ENCODE data around the gene CCSAP. TPM values are rescaled to one million over a fixed set of nuclear protein-coding genes. Genes with fewer than 3 reads are reported as not detected.

The CCSAP gene, protein sequence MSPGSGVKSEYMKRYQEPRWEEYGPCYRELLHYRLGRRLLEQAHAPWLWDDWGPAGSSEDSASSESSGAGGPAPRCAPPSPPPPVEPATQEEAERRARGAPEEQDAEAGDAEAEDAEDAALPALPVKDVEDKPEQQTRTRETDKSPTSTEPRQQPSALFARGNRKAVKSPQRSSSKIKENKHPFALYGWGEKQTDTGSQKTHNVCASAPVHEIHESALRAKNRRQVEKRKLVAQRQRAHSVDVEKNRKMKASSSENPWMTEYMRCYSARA
- total RNA-seq (ENCODE audit: low replicate concordance): 19.6 and 34.4 TPM in 2 replicates

DNA sequence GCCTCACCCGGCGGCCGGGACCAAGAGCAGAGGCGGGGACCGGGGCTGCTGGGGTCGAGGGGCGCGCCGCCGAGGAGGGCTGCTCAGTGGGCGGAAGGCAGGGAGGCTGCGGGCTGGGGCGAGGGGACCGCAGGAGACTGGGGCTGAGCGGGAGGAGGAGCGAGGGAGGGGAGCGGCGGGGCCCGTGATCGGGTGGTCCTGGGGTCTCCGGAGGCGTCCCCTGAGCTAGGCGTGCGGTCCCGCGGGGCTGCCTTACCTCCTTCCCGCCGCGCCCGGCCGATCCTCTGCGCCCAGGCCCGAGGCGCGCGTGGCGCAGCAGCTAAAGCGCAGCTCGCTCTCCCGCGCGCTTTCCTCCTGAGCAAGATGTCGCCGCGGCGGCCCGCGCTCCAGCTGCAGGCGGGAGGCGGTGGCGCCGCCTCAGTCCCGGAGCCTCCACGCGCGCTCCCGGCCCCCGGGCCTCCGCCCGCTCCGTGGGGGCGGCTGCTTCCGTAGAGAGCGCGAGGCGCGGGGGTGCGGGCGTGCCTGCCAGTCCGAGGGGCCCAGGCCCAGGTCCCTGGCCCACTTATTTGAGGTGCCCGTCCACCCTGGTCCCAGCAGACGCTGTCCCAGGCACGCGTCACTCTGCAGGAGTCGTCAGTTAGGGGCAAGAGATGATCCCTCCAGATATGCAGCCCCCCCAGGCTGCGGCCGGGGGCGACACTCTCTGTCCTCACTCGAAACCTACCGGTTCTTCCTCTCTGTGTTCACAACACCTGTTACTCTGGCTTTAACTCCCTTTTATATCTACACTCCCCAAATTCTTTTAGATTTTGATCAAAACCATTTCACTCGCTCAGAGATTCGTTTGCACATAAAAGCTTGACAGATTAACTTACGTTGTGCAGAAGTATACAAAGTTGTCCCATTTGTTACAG, at the start of gene CCSAP:
TSS of gene CCSAP (minus strand) at position 392 of the 914 bp plus-strand sequence. CDS start 582 bp downstream, outside the sequence.
- Histone ChIP-seq H3K4me3 (peak within 1 kb of the TSS; percentile 88), H3K27ac (peak within 1 kb of the TSS; percentile 83), H3F3A (ENCODE audit: low read depth) (peaks cover 34% of the 10 kb centered on the region), H2AFZ (replicated peaks) (peak within 1 kb of the TSS; percentile 75), H3K4me2 (peak within 1 kb of the TSS; percentile 95), H3K9me3 (ENCODE audit: low read depth) (no peaks in the 10 kb centered on the region), H3K79me2 (ENCODE audit: low read depth) (peaks cover 35% of the 10 kb centered on the region), H3K27me3 (peaks cover 21% of the 10 kb centered on the region), H4K20me1 (ENCODE audit: low read depth) (peaks cover 34% of the 10 kb centered on the region), H3K9ac (peak within 1 kb of the TSS; percentile 31), H3K4me1 (peaks cover 20% of the 10 kb centered on the region), H3K36me3 (no peaks in the 10 kb centered on the region)
- Mint-ChIP-seq H3K9me3 (peaks cover 5% of the 10 kb centered on the region), H3K27ac (peak within 1 kb of the TSS; percentile 26), H3K36me3 (peaks cover 2% of the 10 kb centered on the region), H3K4me3 (peak within 1 kb of the TSS; percentile 99), H3K4me1 (peaks cover 27% of the 10 kb centered on the region), H3K27me3 (ENCODE audit: insufficient read depth, low read depth) (peaks cover 13% of the 10 kb centered on the region)
- peak; percentile 74 for DNase-seq (ENCODE audit: low spot score)
- TF ChIP-seq EZH2 (IDR thresholded peaks at IDR 0.05) (no peak), EZH2phosphoT487 (IDR thresholded peaks at IDR 0.05) (peak; percentile 8)
- TF ChIP-seq, protein P1, sequence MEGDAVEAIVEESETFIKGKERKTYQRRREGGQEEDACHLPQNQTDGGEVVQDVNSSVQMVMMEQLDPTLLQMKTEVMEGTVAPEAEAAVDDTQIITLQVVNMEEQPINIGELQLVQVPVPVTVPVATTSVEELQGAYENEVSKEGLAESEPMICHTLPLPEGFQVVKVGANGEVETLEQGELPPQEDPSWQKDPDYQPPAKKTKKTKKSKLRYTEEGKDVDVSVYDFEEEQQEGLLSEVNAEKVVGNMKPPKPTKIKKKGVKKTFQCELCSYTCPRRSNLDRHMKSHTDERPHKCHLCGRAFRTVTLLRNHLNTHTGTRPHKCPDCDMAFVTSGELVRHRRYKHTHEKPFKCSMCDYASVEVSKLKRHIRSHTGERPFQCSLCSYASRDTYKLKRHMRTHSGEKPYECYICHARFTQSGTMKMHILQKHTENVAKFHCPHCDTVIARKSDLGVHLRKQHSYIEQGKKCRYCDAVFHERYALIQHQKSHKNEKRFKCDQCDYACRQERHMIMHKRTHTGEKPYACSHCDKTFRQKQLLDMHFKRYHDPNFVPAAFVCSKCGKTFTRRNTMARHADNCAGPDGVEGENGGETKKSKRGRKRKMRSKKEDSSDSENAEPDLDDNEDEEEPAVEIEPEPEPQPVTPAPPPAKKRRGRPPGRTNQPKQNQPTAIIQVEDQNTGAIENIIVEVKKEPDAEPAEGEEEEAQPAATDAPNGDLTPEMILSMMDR (IDR thresholded peaks at IDR 0.05): peak; percentile 5

DNA sequence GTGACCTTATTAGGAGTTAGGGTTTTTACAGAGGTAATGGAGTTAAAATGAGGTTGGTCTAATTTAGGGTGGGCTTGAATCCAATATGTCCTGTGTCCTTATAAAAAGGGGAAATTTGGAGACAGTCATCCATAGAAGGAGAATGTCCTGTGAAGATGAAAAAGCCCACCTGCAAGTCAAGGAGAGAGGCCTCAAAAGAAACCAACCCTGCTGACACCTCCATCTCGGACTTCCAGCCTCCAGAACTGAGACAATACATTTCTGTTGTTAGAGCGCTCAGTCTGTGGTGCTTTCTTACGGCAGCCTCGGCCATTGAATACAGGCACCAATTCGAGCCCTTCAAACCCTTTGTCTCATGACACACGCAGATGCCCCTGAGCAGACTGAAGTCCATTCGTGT, 47.3 kb upstream of the CCSAP start:
- H4K20me1 ChIP-seq (ENCODE audit: low read depth): no peaks in the 10 kb centered on the region
- no peak overlapping the region for H3K27ac ChIP-seq
- H3K27ac Mint-ChIP-seq: no peak overlapping the region
- no peaks in the 10 kb centered on the region for H3F3A ChIP-seq (ENCODE audit: low read depth)
- H2AFZ ChIP-seq (replicated peaks): no peak overlapping the region
- H3K79me2 ChIP-seq (ENCODE audit: low read depth): no peaks in the 10 kb centered on the region
- no peak overlapping the region for H3K4me3 ChIP-seq
- no peak for DNase-seq (ENCODE audit: low spot score)
- no peaks in the 10 kb centered on the region for H3K36me3 ChIP-seq
- H3K9me3 ChIP-seq (ENCODE audit: low read depth): no peaks in the 10 kb centered on the region
- H3K4me1 ChIP-seq: no peaks in the 10 kb centered on the region
- no peak overlapping the region for H3K4me3 Mint-ChIP-seq
- peaks cover 8% of the 10 kb centered on the region for H3K27me3 Mint-ChIP-seq (ENCODE audit: insufficient read depth, low read depth)
- H3K4me1 Mint-ChIP-seq: no peaks in the 10 kb centered on the region
- no peak overlapping the region for H3K9ac ChIP-seq
- no peak overlapping the region for H3K4me2 ChIP-seq
- peaks cover 2% of the 10 kb centered on the region for H3K9me3 Mint-ChIP-seq
- H3K27me3 ChIP-seq: no peaks in the 10 kb centered on the region
- TF ChIP-seq, protein P1 (IDR thresholded peaks at IDR 0.05): no peak
- no peak for TF ChIP-seq EZH2phosphoT487 (IDR thresholded peaks at IDR 0.05)
- H3K36me3 Mint-ChIP-seq: no peaks in the 10 kb centered on the region

DNA sequence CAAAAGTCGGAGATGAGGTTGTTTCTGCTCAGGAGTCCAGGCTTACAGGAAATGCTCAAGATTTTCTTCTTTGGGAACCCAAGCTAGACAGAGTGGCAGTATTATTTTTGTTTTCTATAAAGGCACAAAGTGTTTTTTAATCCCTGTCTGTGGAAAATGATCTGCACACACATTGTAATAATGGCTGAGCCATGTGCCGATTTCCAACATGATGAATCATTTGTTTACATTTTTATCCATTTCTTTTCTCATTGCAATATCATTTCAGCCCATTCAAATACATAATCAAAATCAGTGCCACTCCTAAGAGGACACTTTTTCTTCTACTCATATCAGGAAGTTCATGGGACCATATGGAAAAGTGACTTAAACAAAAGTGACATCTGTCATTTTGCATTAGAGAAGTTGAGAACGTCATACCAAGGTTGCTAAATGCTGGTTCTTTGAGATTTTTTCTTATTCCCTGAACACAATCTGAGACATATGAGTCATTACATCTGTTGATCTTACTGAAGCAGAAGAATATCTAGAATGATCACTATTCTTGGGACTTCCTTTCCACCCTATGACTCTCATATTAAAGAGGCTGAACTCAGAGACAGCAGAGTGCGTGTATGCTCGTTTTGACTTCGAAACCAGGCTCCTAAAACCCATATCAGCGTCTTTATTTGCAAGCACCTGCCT, 46.2 kb upstream of the CCSAP start:
- DNase-seq (ENCODE audit: low spot score): no peak
- no peak overlapping the region for H3K4me3 Mint-ChIP-seq
- H3K27ac ChIP-seq: no peak overlapping the region
- no peak overlapping the region for H3K4me3 ChIP-seq
- no peaks in the 10 kb centered on the region for H4K20me1 ChIP-seq (ENCODE audit: low read depth)
- no peak overlapping the region for H3K4me2 ChIP-seq
- H3K27me3 ChIP-seq: no peaks in the 10 kb centered on the region
- peaks cover 2% of the 10 kb centered on the region for H3K9me3 Mint-ChIP-seq
- H3K27me3 Mint-ChIP-seq (ENCODE audit: insufficient read depth, low read depth): peaks cover 5% of the 10 kb centered on the region
- H3F3A ChIP-seq (ENCODE audit: low read depth): no peaks in the 10 kb centered on the region
- no peaks in the 10 kb centered on the region for H3K79me2 ChIP-seq (ENCODE audit: low read depth)
- H3K27ac Mint-ChIP-seq: no peak overlapping the region
- no peak for TF ChIP-seq EZH2phosphoT487 (IDR thresholded peaks at IDR 0.05)
- TF ChIP-seq EZH2 (IDR thresholded peaks at IDR 0.05): no peak
- TF ChIP-seq, protein P1 (IDR thresholded peaks at IDR 0.05): no peak
- H3K36me3 ChIP-seq: no peaks in the 10 kb centered on the region
- no peaks in the 10 kb centered on the region for H3K9me3 ChIP-seq (ENCODE audit: low read depth)
- no peak overlapping the region for H2AFZ ChIP-seq (replicated peaks)
- no peak overlapping the region for H3K9ac ChIP-seq
- no peaks in the 10 kb centered on the region for H3K4me1 ChIP-seq
- H3K36me3 Mint-ChIP-seq: no peaks in the 10 kb centered on the region
- H3K4me1 Mint-ChIP-seq: no peaks in the 10 kb centered on the region

All from neural progenitor cell (in vitro differentiated cells).